ENCODE data around the gene MED31.

Gene MED31

DNA sequence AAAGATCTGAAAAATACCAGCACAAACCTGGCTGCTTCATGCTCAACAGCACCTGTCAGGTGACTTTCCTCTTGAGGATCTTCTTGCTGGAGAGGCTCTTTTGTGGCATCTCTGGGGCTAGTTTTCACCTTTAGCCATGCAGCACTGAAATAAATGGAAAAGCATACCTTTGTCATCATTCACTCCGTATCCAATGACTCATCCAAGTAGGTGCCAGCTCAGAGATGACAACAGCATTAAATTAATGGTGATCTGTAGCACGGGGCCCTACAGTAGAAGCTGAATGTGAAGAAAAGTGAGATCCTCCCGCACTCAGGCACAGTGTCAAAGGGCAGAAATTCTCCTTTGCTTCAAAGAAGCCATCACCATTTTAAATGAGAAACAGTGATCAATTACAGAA, 43.1 kb downstream of the MED31 start:
- DNase-seq (ENCODE audit: low read depth) = no peak
- TF ChIP-seq MYC (IDR thresholded peaks at IDR 0.05; ENCODE audit: low read depth, low read length) (no peak), POLR2A (IDR thresholded peaks at IDR 0.05; ENCODE audit: extremely low read depth, insufficient read length) (no peak)
- no peak overlapping the region for H3K4me3 ChIP-seq (ENCODE audit: low read depth, low read length)

- DNase-seq (ENCODE audit: low read depth) = no peak
- TF ChIP-seq, protein P1, sequence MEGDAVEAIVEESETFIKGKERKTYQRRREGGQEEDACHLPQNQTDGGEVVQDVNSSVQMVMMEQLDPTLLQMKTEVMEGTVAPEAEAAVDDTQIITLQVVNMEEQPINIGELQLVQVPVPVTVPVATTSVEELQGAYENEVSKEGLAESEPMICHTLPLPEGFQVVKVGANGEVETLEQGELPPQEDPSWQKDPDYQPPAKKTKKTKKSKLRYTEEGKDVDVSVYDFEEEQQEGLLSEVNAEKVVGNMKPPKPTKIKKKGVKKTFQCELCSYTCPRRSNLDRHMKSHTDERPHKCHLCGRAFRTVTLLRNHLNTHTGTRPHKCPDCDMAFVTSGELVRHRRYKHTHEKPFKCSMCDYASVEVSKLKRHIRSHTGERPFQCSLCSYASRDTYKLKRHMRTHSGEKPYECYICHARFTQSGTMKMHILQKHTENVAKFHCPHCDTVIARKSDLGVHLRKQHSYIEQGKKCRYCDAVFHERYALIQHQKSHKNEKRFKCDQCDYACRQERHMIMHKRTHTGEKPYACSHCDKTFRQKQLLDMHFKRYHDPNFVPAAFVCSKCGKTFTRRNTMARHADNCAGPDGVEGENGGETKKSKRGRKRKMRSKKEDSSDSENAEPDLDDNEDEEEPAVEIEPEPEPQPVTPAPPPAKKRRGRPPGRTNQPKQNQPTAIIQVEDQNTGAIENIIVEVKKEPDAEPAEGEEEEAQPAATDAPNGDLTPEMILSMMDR (IDR thresholded peaks at IDR 0.05; ENCODE audit: low read depth, low read length) = no peak
- TF ChIP-seq, protein P2, sequence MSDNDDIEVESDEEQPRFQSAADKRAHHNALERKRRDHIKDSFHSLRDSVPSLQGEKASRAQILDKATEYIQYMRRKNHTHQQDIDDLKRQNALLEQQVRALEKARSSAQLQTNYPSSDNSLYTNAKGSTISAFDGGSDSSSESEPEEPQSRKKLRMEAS (IDR thresholded peaks at IDR 0.05; ENCODE audit: low read depth, low read length) = no peak
- TF ChIP-seq MYC (IDR thresholded peaks at IDR 0.05; ENCODE audit: low read depth, low read length) = no peak
- TF ChIP-seq POLR2A (IDR thresholded peaks at IDR 0.05; ENCODE audit: extremely low read depth, insufficient read length) = no peak
- H3K4me3 ChIP-seq (ENCODE audit: low read depth, low read length) = no peak overlapping the region
Observed at GRCh38 chr17:6605142-6605541, 46.3 kb downstream of the MED31 start.

- no peak for DNase-seq (ENCODE audit: low read depth)
- TF ChIP-seq MYC (IDR thresholded peaks at IDR 0.05; ENCODE audit: low read depth, low read length) (no peak), POLR2A (IDR thresholded peaks at IDR 0.05; ENCODE audit: extremely low read depth, insufficient read length) (no peak)
- TF ChIP-seq, protein P1 (IDR thresholded peaks at IDR 0.05; ENCODE audit: low read depth, low read length) = no peak
- TF ChIP-seq, protein P2 (IDR thresholded peaks at IDR 0.05; ENCODE audit: low read depth, low read length) = no peak
- H3K4me3 ChIP-seq (ENCODE audit: low read depth, low read length) = no peak overlapping the region
Observed at GRCh38 chr17:6603744-6604325, 47.6 kb downstream of the MED31 start.

DNA sequence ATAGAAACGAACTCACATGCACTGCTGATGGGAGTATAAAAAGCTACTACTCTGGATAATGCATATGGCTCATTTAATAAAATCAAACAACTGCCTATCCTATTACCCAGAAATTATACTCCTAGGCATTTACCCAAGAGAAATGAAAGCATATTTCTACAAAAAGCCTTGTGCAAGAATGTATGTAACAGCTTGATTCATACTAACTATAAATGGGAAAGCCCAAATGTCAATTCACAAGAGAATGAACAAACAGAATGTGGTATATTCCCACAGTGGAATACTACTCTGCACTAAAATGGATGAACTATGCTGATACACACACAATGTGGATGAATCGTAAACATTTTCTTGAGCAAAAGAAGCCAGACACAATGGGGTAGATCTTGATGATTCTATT, 49.3 kb downstream of the MED31 start:
- no peak for DNase-seq (ENCODE audit: low read depth)
- TF ChIP-seq, protein P2 (IDR thresholded peaks at IDR 0.05; ENCODE audit: low read depth, low read length) = no peak
- TF ChIP-seq MYC (IDR thresholded peaks at IDR 0.05; ENCODE audit: low read depth, low read length) (no peak), POLR2A (IDR thresholded peaks at IDR 0.05; ENCODE audit: extremely low read depth, insufficient read length) (no peak)
- TF ChIP-seq, protein P1 (IDR thresholded peaks at IDR 0.05; ENCODE audit: low read depth, low read length) = no peak
- no peak overlapping the region for H3K4me3 ChIP-seq (ENCODE audit: low read depth, low read length)

GRCh38 chr17:6599364-6599763, 52.0 kb downstream of the MED31 start:
- no peak for TF ChIP-seq POLR2A (IDR thresholded peaks at IDR 0.05; ENCODE audit: extremely low read depth, insufficient read length)
- TF ChIP-seq, protein P2 (IDR thresholded peaks at IDR 0.05; ENCODE audit: low read depth, low read length) = peak; percentile 54; the same call in 1 of the 2 replicates
- DNase-seq (ENCODE audit: low read depth) = peak; percentile 71
- H3K4me3 ChIP-seq (ENCODE audit: low read depth, low read length) = no peak overlapping the region

DNA sequence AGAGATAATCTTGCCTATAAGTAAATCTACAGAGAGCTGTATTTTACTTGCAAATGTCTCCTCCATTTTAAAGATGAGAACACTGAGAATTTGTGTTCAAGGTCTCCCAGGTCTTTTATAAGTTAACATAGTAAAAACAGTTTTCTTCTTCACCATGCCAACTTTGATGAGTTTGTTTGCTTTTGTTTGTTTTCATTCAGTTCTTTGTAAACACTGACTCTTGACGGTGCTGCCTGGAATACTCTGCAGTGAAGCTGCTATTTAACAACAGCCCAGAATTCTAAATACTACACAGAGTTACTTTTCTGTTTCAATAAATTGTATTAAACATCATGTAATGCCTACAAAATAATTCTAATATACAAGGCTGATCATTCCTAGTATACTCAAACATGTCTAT, 53.7 kb downstream of the MED31 start:
- no peak overlapping the region for H3K4me3 ChIP-seq (ENCODE audit: low read depth, low read length)
- TF ChIP-seq, protein P1 (IDR thresholded peaks at IDR 0.05; ENCODE audit: low read depth, low read length) = no peak
- TF ChIP-seq MYC (IDR thresholded peaks at IDR 0.05; ENCODE audit: low read depth, low read length) = no peak
- TF ChIP-seq, protein P2 (IDR thresholded peaks at IDR 0.05; ENCODE audit: low read depth, low read length) = no peak
- DNase-seq (ENCODE audit: low read depth) = no peak

- no peak for DNase-seq (ENCODE audit: low read depth)
- no peak overlapping the region for H3K4me3 ChIP-seq (ENCODE audit: low read depth, low read length)
- TF ChIP-seq, protein P2 (IDR thresholded peaks at IDR 0.05; ENCODE audit: low read depth, low read length) = no peak
- TF ChIP-seq MYC (IDR thresholded peaks at IDR 0.05; ENCODE audit: low read depth, low read length) (no peak), POLR2A (IDR thresholded peaks at IDR 0.05; ENCODE audit: extremely low read depth, insufficient read length) (no peak)
- TF ChIP-seq, protein P1 (IDR thresholded peaks at IDR 0.05; ENCODE audit: low read depth, low read length) = no peak
Observed at GRCh38 chr17:6596941-6597340, 54.5 kb downstream of the MED31 start.
